Tibial nerve (tissue), 4 donors: ENCODE results near the gene SLC51A.

Source experiments
- CTCF ChIP-seq, 5 experiments: fragments of 200-600 bp in 3 of 5; fragments of 450-650 bp in 2 of 5; sonication (generic) in 3 of 5; IDR thresholded peaks; one replicate each; pipeline ENCODE4 v1.5.1; 2016 to 2019; ENCODE audit warnings: antibody characterized with exemption in 5 of 5, mild to moderate bottlenecking in 3 of 5, moderate library complexity in 2 of 5
- EP300 ChIP-seq, 2 donors: sonication (generic); formaldehyde crosslinking; IDR thresholded peaks; one replicate each; pipeline ENCODE4 v1.6.1; 2017; ENCODE audit warnings: antibody characterized with exemption in 2 of 2, mild to moderate bottlenecking in 1 of 2
- POLR2A ChIP-seq, 2 donors: fragments of 450-650 bp; IDR thresholded peaks; one replicate each; pipeline ENCODE4 v1.6.1; 2017; ENCODE audit warnings: antibody characterized with exemption in 2 of 2, mild to moderate bottlenecking in 2 of 2, moderate library complexity in 2 of 2

GRCh38 chr3:196179380-196180308 lies 36.7 kb upstream of the SLC51A start:
- no peak for TF ChIP-seq POLR2A (IDR thresholded peaks at IDR 0.05)
- TF ChIP-seq CTCF (IDR thresholded peaks at IDR 0.05), result no peak
- no peak for TF ChIP-seq EP300 (IDR thresholded peaks at IDR 0.05)
